SH-SY5Y (cell line): ENCODE data around the gene ARHGAP8.

Source experiments
- GATA2 ChIP-seq: IDR thresholded peaks from 2 replicates; pipeline ENCODE4 v1.6.1; 2011; ENCODE audit warnings: mild to moderate bottlenecking, low read depth, low read length
- GATA3 ChIP-seq: IDR thresholded peaks from 2 replicates; pipeline ENCODE4 v1.6.1; 2011; ENCODE audit warnings: low read depth, mild to moderate bottlenecking, low read length, moderate library complexity

GRCh38 chr22:44764974-44765373 lies 12.6 kb downstream of the ARHGAP8 start:
- TF ChIP-seq GATA2 (no peak), GATA3 (no peak)
